HepG2 (cell line): Measurements from ENCODE around the gene RNF13. TPM values are rescaled to one million over a fixed set of nuclear protein-coding genes. Genes with fewer than 3 reads are reported as not detected.

Experiments
- ATAC-seq: fragments of 200-7000 bp; cut with Tn5 transposase; 3 replicates; pipeline ENCODE4 v1.9.1; 2020; ENCODE audit warnings: mild to moderate bottlenecking, moderate library complexity
- BruUV-seq: library from RNA; stranded (reverse); fragments of 400-500 nt; replicated peaks from 2 replicates; lab custom pipeline; 2021; lab: Mats Ljungman, UMichigan
- CTCF ChIA-PET: fragments of 300-600 bp; formaldehyde crosslinking; extraction: SDS; loops from one replicate; lab custom pipeline; 2021; ENCODE audit warnings: low total read pairs, inconsistent platforms, low intra/inter-chr PET ratio; lab: Yijun Ruan, JAX
- POLR2A ChIA-PET: fragments of 350-600 bp; sonication (Branson Sonifier 250); formaldehyde crosslinking; loops from one replicate; lab custom pipeline; 2020; ENCODE audit warnings: antibody characterized with exemption, inconsistent platforms; lab: Yijun Ruan, JAX
- DNase-seq: peaks from one replicate; pipeline ENCODE4 v3.0.0-alpha.2; 2015; ENCODE audit warnings: low spot score
- FAIRE-seq: peaks from 3 replicates; lab custom pipeline; 2011; peaks lifted over from hg19 to GRCh38; lab: Jason Lieb, UNC
- H2AFZ ChIP-seq: one replicate; pipeline ENCODE4 v1.6.1; 2011; ENCODE audit warnings: low read length, inconsistent platforms
- H3K27ac ChIP-seq: fragments of 300-600 bp; 3 replicates; pipeline ENCODE4 v1.8.0; 2011; ENCODE audit warnings: mixed run types, mild to moderate bottlenecking, mixed read lengths, low read length, inconsistent platforms; ENCODE audit not compliant: insufficient read depth; ENCODE audit errors: extremely low read length
- H3K27me3 ChIP-seq, 2 experiments: fragments of 200-600 bp in 1 of 2; 2 replicates in 1 of 2; 3 replicates in 1 of 2; pipeline versions ENCODE4 v1.6.0 to v1.8.0; 2011; ENCODE audit warnings: low read length in 2 of 2, mild to moderate bottlenecking in 2 of 2, moderate library complexity in 2 of 2, inconsistent platforms in 1 of 2; ENCODE audit not compliant: insufficient read depth in 2 of 2, control insufficient read depth in 1 of 2
- H3K36me3 ChIP-seq, 2 experiments: fragments of 200-600 bp in 1 of 2; replicated peaks in 1 of 2; 2 replicates in 1 of 2; 3 replicates in 1 of 2; pipeline versions ENCODE4 v1.5.1 to v1.8.0; 2011; ENCODE audit warnings: low read length in 2 of 2, inconsistent platforms in 1 of 2; ENCODE audit not compliant: insufficient read depth in 2 of 2, control insufficient read depth in 1 of 2
- H3K4me1 ChIP-seq: 2 replicates; pipeline ENCODE4 v1.5.1; 2012; ENCODE audit warnings: low read length, inconsistent platforms; ENCODE audit not compliant: insufficient read depth
- H3K4me2 ChIP-seq: 2 replicates; pipeline ENCODE4 v1.6.0; 2011; ENCODE audit warnings: low read depth, low read length, inconsistent platforms
- H3K4me3 ChIP-seq, 3 experiments: fragments of 200-600 bp in 1 of 3; sonication (generic), shearing (Covaris generic) in 1 of 3; replicated peaks in 1 of 3; 2 replicates each; pipeline ENCODE4 v1.5.1; 2011 to 2016; ENCODE audit warnings: low read length in 3 of 3, inconsistent platforms in 2 of 3, low read depth in 2 of 3, mild to moderate bottlenecking in 2 of 3, control low read depth in 1 of 3, mixed read lengths in 1 of 3; ENCODE audit not compliant: insufficient read depth in 1 of 3
- H3K79me2 ChIP-seq: one replicate; pipeline ENCODE4 v1.6.1; 2011; ENCODE audit warnings: low read length, inconsistent platforms; ENCODE audit not compliant: insufficient read depth
- H3K9ac ChIP-seq: 2 replicates; pipeline ENCODE4 v1.6.0; 2011; ENCODE audit warnings: mild to moderate bottlenecking, low read depth, low read length, inconsistent platforms; ENCODE audit not compliant: insufficient read depth
- H3K9me3 ChIP-seq: 2 replicates; pipeline ENCODE4 v1.5.1; 2012; ENCODE audit warnings: mild to moderate bottlenecking, low read length
- H4K20me1 ChIP-seq: 2 replicates; pipeline ENCODE4 v1.6.0; 2011; ENCODE audit warnings: inconsistent platforms, mild to moderate bottlenecking, low read length, moderate library complexity; ENCODE audit not compliant: insufficient read depth
- CEBPB ChIP-seq: IDR thresholded peaks from 2 replicates; pipeline ENCODE4 v1.6.1; 2011; ENCODE audit warnings: low read depth, low read length, improper control_type of control experiment, borderline replicate concordance
- ISX ChIP-seq: sonication (generic); formaldehyde crosslinking; conservative IDR thresholded peaks from 2 replicates; pipeline ENCODE4 v1.5.0; 2020; ENCODE audit warnings: missing genetic modification reagents
- KDM3A ChIP-seq: IDR thresholded peaks from 2 replicates; pipeline ENCODE4 v1.6.1; 2018; ENCODE audit warnings: low read depth, missing compliant biosample characterization
- RNF2 ChIP-seq: fragments of 450-650 bp; conservative IDR thresholded peaks from 2 replicates; pipeline ENCODE4 v1.6.1; 2016; ENCODE audit warnings: low read depth
- TBP ChIP-seq: sonication (generic); formaldehyde crosslinking; IDR thresholded peaks from 2 replicates; pipeline ENCODE4 v1.5.0; 2020; ENCODE audit warnings: missing genetic modification reagents
- XBP1 ChIP-seq: sonication (generic); formaldehyde crosslinking; IDR thresholded peaks from 2 replicates; pipeline ENCODE4 v1.5.0; 2020; ENCODE audit warnings: missing genetic modification reagents
- ZNF431 ChIP-seq: sonication (generic); formaldehyde crosslinking; IDR thresholded peaks from 2 replicates; pipeline ENCODE4 v1.9.0; 2022; ENCODE audit warnings: missing genetic modification reagents, low read depth, mild to moderate bottlenecking, borderline replicate concordance
- ZNF501 ChIP-seq: sonication (generic); formaldehyde crosslinking; IDR thresholded peaks from 2 replicates; pipeline ENCODE4 v1.5.1; 2020; ENCODE audit warnings: mild to moderate bottlenecking, moderate library complexity, missing genetic modification reagents
- ZNF549 ChIP-seq: sonication (generic); formaldehyde crosslinking; IDR thresholded peaks from 2 replicates; pipeline ENCODE4 v1.5.0; 2020; ENCODE audit warnings: missing genetic modification reagents
- ZNF580 ChIP-seq: IDR thresholded peaks from 2 replicates; pipeline ENCODE4 v1.6.1; 2016; ENCODE audit warnings: low read depth, borderline replicate concordance
- ZNF672 ChIP-seq: sonication (generic); formaldehyde crosslinking; IDR thresholded peaks from 2 replicates; pipeline ENCODE4 v1.8.1; 2022; ENCODE audit warnings: missing genetic modification reagents
- ZNF724P ChIP-seq: sonication (generic); formaldehyde crosslinking; IDR thresholded peaks from 2 replicates; pipeline ENCODE4 v1.8.0; 2022; ENCODE audit warnings: missing genetic modification reagents, borderline replicate concordance
- WGBS: methylation state at CpG from one replicate; pipeline ENCODE4 v1.1.6; 2017; ENCODE audit warnings: low lambda C conversion rate; 5-methylcytosine and 5-hydroxymethylcytosine counted together
- in situ Hi-C: cut with HindIII; loops from 2 replicates; pipeline ENCODE4 v1.10.0; 2017; ENCODE audit warnings: low pct_unique_long_range_greater_than_20kb; ENCODE audit not compliant: extremely low pct_ligation_motif_present
- intact Hi-C: fragments of 100-400 bp; cut with micrococcal nuclease; formaldehyde crosslinking; loops from one replicate; pipeline ENCODE4 v1.10.0; 2022; ENCODE audit not compliant: unreplicated experiment
- polyA plus RNA-seq, 8 experiments: library from polyadenylated mRNA; depleted of rRNA in 3 of 8; stranded (reverse) in 7 of 8; unstranded in 1 of 8; fragments of >200 nt; fragmentation: Illumina TruSeq in 4 of 8; extraction: Trizol in 4 of 8; gene quantifications; 2 replicates each; pipeline versions ENCODE4 v1.2.1 to v1.2.3, GENCODE V29; 2011 to 2016; ENCODE audit warnings: low read depth in 4 of 8, missing spikeins in 1 of 8, mixed read lengths in 1 of 8; ENCODE audit not compliant: insufficient read depth in 1 of 8
- total RNA-seq, 5 experiments: library from RNA; depleted of rRNA; stranded (reverse); fragments of >200 nt; fragmentation: Illumina TruSeq; extraction: Trizol; gene quantifications; 2 replicates each; pipeline ENCODE4 v1.2.3, GENCODE V29; 2016; ENCODE audit warnings: low read depth in 1 of 5
- TF ChIP-seq, protein P1 (sequence below): sonication (generic); formaldehyde crosslinking; IDR thresholded peaks from 2 replicates; pipeline ENCODE4 v1.4.0; 2020; ENCODE audit warnings: missing genetic modification reagents

The RNF13 gene
- total and polyA plus RNA-seq, 2 of the 13 experiments (the other 11 are each of a cell fraction or from before 2014, with no cell fraction given) = 39.8 to 46.0 TPM

- FAIRE-seq (no peak), ATAC-seq (no peak), DNase-seq (no peak)
- H4K20me1 ChIP-seq = no peaks in the 10 kb centered on the region
- no peaks in the 10 kb centered on the region for H3K27me3 ChIP-seq
- TF ChIP-seq ISX (CRISPR knock-in tag) (no peak), ZNF501 (CRISPR knock-in tag) (no peak), ZNF672 (CRISPR knock-in tag) (no peak), TBP (CRISPR knock-in tag) (no peak), CEBPB (no peak), RNF2 (no peak)
- in situ Hi-C loops (no loop called here), intact Hi-C loops (no loop called here)
- H2AFZ ChIP-seq = no peak overlapping the region
- CTCF ChIA-PET = no interaction called here
- no peak overlapping the region for H3K4me2 ChIP-seq
- no peak overlapping the region for H3K9ac ChIP-seq
- H3K4me3 ChIP-seq = no peak overlapping the region
- H3K36me3 ChIP-seq = 0 out of 5 replicates have a peak, but pooled peaks cover 0 to 6% of the 10 kb centered on the region in 2 experiments
- H3K4me1 ChIP-seq = no peaks in the 10 kb centered on the region
- POLR2A ChIA-PET = no interaction called here
- BruUV-seq = no TSS peak
- no peaks in the 10 kb centered on the region for H3K9me3 ChIP-seq
- 97% methylated on average over 2 of the region's 2 CpGs for WGBS
- H3K79me2 ChIP-seq = no peaks in the 10 kb centered on the region
- no peak overlapping the region for H3K27ac ChIP-seq
Observed at GRCh38 chr3:149949181-149949580, 136.2 kb downstream of the RNF13 start.

GRCh38 chr3:149954812-149955211, 141.8 kb downstream of the RNF13 start:
- H3K27ac ChIP-seq = no peak overlapping the region
- no peaks in the 10 kb centered on the region for H3K27me3 ChIP-seq
- no peak for DNase-seq
- no peaks in the 10 kb centered on the region for H3K9me3 ChIP-seq
- H3K4me1 ChIP-seq = peaks cover 14% of the 10 kb centered on the region
- no peak overlapping the region for H2AFZ ChIP-seq
- H3K9ac ChIP-seq = no peak overlapping the region
- peaks cover 0 to 10% of the 10 kb centered on the region in 2 experiments; a peak in 1 of 5 replicates for H3K36me3 ChIP-seq
- POLR2A ChIA-PET = no interaction called here
- in situ Hi-C loops (loop anchor here (10.0 kb wide), 1 partner anchor 260 kb away; no protein-coding TSS in a partner anchor), intact Hi-C loops (no loop called here)
- CTCF ChIA-PET = no interaction called here
- BruUV-seq = no TSS peak
- no peak for FAIRE-seq
- H3K79me2 ChIP-seq = no peaks in the 10 kb centered on the region
- no peak for TF ChIP-seq ZNF549
- TF ChIP-seq ZNF580 (CRISPR knock-in tag) = no peak
- TF ChIP-seq ZNF431 = no peak
- TF ChIP-seq XBP1 (CRISPR knock-in tag) = no peak
- TF ChIP-seq, protein P1, sequence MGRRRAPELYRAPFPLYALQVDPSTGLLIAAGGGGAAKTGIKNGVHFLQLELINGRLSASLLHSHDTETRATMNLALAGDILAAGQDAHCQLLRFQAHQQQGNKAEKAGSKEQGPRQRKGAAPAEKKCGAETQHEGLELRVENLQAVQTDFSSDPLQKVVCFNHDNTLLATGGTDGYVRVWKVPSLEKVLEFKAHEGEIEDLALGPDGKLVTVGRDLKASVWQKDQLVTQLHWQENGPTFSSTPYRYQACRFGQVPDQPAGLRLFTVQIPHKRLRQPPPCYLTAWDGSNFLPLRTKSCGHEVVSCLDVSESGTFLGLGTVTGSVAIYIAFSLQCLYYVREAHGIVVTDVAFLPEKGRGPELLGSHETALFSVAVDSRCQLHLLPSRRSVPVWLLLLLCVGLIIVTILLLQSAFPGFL (CRISPR knock-in tag) = no peak
- no peak for TF ChIP-seq ZNF724P
- no peak for TF ChIP-seq KDM3A
- no peak for ATAC-seq
- no peak overlapping the region for H3K4me3 ChIP-seq
- H4K20me1 ChIP-seq = 0 out of 2 replicates have a peak, but pooled peaks cover 4% of the 10 kb centered on the region
- WGBS = 98% methylated on average over 1 of the region's 1 CpG
- H3K4me2 ChIP-seq = no peak overlapping the region
